Psoas muscle (tissue), 8 donors: ENCODE data around the gene PEX5L. TPM values are rescaled to one million over a fixed set of nuclear protein-coding genes. Genes with fewer than 3 reads are reported as not detected.

ENCODE experiments used
- ATAC-seq, 4 donors: fragments of 200-7000 bp; cut with Tn5 transposase; one replicate each; pipeline ENCODE4 v1.9.1; 2020; ENCODE audit warnings: moderate library complexity in 3 of 4, mild to moderate bottlenecking in 2 of 4
- DNase-seq, 2 donors: peaks; one replicate each; pipeline ENCODE4 v3.0.0-alpha.2; 2020
- H3K27ac ChIP-seq: fragments of 200-600 bp; one replicate; pipeline ENCODE4 v1.8.0; 2022
- H3K27me3 ChIP-seq, 3 donors: fragments of 200-600 bp in 1 of 3; one replicate each; pipeline versions ENCODE4 v1.6.1 to v1.8.0; 2013 to 2022; ENCODE audit warnings: low read length in 2 of 3, mild to moderate bottlenecking in 2 of 3, moderate library complexity in 1 of 3; ENCODE audit not compliant: insufficient read depth in 3 of 3
- H3K36me3 ChIP-seq, 2 donors: fragments of 200-600 bp in 1 of 2; one replicate each; pipeline versions ENCODE4 v1.6.1 to v1.8.0; 2013 to 2022; ENCODE audit warnings: low read depth in 1 of 2, mild to moderate bottlenecking in 1 of 2, moderate library complexity in 1 of 2; ENCODE audit not compliant: insufficient read depth in 1 of 2
- H3K4me1 ChIP-seq: fragments of 200-600 bp; one replicate; pipeline ENCODE4 v1.8.0; 2022
- H3K4me3 ChIP-seq: fragments of 200-600 bp; one replicate; pipeline ENCODE4 v1.8.0; 2022; ENCODE audit warnings: mild to moderate bottlenecking
- H3K9me3 ChIP-seq: fragments of 200-600 bp; one replicate; pipeline ENCODE4 v1.8.0; 2022
- whole genome bisulfite sequencing, 3 donors: extraction: QIAGEN DNeasy Blood & Tissue Kit; methylation state at CpG; one replicate each; pipeline versions ENCODE4 v1.1.6 to v1.1.7; 2013; 5-methylcytosine and 5-hydroxymethylcytosine counted together
- intact Hi-C, 2 donors: fragments of 100-400 bp; cut with DNase I; formaldehyde crosslinking; loops; one replicate each; pipeline versions ENCODE4 v1.11.0 to v1.14.2; 2022
- polyA plus RNA-seq, 3 donors: library from polyadenylated mRNA; stranded (reverse); fragments of 200-250 nt; gene quantifications; one replicate each; pipeline ENCODE4 v1.2.3, GENCODE V29; 2013
- total RNA-seq, 4 donors: library from RNA; stranded (reverse); fragmentation: NEBNext Ultra II Directional in 2 of 4; extraction: Animal tissue kit (Norgen Biotek cat#: 25700) in 2 of 4; gene quantifications; one replicate each; pipeline versions ENCODE4 v1.2.1 to v1.2.4, GENCODE V29; 2021 to 2023
- TF ChIP-seq, protein P1 (sequence below): fragments of 200-600 bp; IDR thresholded peaks from one replicate; pipeline ENCODE4 v1.8.0; 2022; ENCODE audit warnings: antibody characterized with exemption
- donor health status: healthy with polysubstance abuse.
- donor health status: DM: no; HTN: no; CAD: no; lungs with moderate emphysema.
- donor health status: Bipolar disorder and iron deficiency.
- donor health status: healthy.
- donor health status: DM: yes; HTN: yes; CAD: no.
- donor health status: DM: no; HTN: no; CAD: no.
- donor health status: DM: no; HTN: no; CAD: no.
- donor health status: DM: yes; HTN: yes; CAD: no.

The PEX5L gene
- total and polyA plus RNA-seq, 7 donors: 0.14 TPM; not detected in 6

DNA sequence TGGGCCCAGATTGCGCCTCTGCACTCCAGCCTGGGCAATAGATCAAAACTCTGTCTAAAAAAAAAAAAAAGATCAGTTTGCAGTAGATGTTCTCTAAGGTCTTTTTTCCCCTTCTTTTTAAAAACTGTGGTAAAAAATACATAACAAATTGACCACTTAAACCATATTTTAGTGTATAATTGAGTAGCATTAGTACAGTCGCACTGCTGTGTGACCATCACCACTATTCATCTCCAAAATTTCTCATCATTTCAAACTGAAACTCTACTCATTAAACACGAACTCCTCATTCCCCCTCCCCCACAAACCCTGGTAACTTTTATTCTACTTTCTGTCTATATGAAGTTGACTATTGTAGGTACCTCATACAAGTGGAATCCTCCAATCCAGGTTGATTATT is 160.3 kb downstream of the PEX5L start:
- no peak for DNase-seq
- Histone ChIP-seq H3K27ac (no peak overlapping the region), H3K27me3 (peaks cover 0 to 6% (median 0%) of the 10 kb centered on the region in 3 donors), H3K4me3 (no peak overlapping the region), H3K4me1 (no peaks in the 10 kb centered on the region), H3K36me3 (no peaks in the 10 kb centered on the region), H3K9me3 (no peaks in the 10 kb centered on the region)
- ATAC-seq: no peak
- intact Hi-C loops: no loop called here
- TF ChIP-seq, protein P1, sequence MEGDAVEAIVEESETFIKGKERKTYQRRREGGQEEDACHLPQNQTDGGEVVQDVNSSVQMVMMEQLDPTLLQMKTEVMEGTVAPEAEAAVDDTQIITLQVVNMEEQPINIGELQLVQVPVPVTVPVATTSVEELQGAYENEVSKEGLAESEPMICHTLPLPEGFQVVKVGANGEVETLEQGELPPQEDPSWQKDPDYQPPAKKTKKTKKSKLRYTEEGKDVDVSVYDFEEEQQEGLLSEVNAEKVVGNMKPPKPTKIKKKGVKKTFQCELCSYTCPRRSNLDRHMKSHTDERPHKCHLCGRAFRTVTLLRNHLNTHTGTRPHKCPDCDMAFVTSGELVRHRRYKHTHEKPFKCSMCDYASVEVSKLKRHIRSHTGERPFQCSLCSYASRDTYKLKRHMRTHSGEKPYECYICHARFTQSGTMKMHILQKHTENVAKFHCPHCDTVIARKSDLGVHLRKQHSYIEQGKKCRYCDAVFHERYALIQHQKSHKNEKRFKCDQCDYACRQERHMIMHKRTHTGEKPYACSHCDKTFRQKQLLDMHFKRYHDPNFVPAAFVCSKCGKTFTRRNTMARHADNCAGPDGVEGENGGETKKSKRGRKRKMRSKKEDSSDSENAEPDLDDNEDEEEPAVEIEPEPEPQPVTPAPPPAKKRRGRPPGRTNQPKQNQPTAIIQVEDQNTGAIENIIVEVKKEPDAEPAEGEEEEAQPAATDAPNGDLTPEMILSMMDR: no peak
- 74 to 80% (median 78%) methylated on average over 3 of the region's 3 CpGs for WGBS, 3 donors

- Histone ChIP-seq H3K36me3 (no peaks in the 10 kb centered on the region), H3K9me3 (no peaks in the 10 kb centered on the region), H3K27me3 (no peaks in the 10 kb centered on the region), H3K4me1 (no peaks in the 10 kb centered on the region), H3K27ac (no peak overlapping the region), H3K4me3 (no peak overlapping the region)
- ATAC-seq (no peak), DNase-seq (no peak)
- intact Hi-C loops: no loop called here
- TF ChIP-seq, protein P1: no peak
- 47 to 56% (median 55%) methylated on average over 5 of the region's 5 CpGs for whole genome bisulfite sequencing, 3 donors
Measured at GRCh38 chr3:179872842-179873241, 163.9 kb downstream of the PEX5L start.

DNA sequence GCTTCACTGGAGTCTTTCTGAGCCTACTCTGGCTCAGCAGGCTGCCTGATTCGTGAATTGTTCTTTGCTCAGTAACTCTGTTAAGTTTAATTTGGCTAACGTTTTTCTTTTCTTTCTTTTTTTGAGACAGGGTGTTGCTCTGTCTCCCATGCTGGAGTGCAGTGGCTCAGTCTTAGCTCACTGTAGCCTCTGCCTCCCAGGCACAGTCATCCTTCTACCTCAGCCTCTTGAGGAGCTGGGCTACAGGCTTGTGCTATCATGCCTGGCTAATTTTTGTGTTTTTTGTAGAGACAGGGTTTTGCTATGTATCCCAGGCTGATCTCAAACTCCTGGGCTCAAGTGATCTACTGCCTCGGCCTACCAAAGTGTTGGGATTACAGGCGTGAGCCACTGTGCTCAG is 165.0 kb downstream of the PEX5L start:
- H3K4me1 ChIP-seq: no peaks in the 10 kb centered on the region
- no peak overlapping the region for H3K27ac ChIP-seq
- DNase-seq (no peak), ATAC-seq (no peak)
- TF ChIP-seq, protein P1: no peak
- H3K36me3 ChIP-seq: no peaks in the 10 kb centered on the region
- no peaks in the 10 kb centered on the region for H3K27me3 ChIP-seq
- 70 to 83% (median 75%) methylated on average over 4 of the region's 4 CpGs for WGBS, 3 donors
- H3K4me3 ChIP-seq: no peak overlapping the region
- intact Hi-C loops: no loop called here
- H3K9me3 ChIP-seq: no peaks in the 10 kb centered on the region

- Histone ChIP-seq H3K36me3 (no peaks in the 10 kb centered on the region), H3K4me1 (no peaks in the 10 kb centered on the region), H3K9me3 (no peaks in the 10 kb centered on the region), H3K27ac (no peak overlapping the region), H3K27me3 (no peaks in the 10 kb centered on the region), H3K4me3 (no peak overlapping the region)
- DNase-seq (no peak), ATAC-seq (no peak)
- intact Hi-C loops: no loop called here
- TF ChIP-seq, protein P1: no peak
- 58 to 62% (median 61%) methylated on average over 5 of the region's 5 CpGs for WGBS, 3 donors
Measured at GRCh38 chr3:179868715-179869114, 168.0 kb downstream of the PEX5L start.

DNA sequence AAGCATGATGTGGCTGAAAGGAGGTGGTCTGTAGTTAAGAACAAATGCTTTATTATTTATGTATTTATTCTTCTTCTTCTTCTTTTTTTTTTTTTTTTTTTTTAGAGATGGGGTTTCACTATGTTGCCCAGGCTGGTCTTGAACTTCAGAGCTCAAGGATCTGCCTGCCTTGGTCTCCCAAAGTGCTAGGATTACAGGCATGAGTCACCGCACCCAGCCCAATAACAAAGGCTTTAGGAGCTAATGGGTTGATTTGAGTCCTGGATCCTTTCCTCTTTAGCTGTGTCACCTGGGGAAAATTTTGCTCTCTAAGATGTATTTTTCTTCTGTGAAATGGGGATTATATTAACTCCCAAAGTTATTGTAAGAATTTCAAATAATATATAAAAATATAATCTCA is 168.8 kb downstream of the PEX5L start:
- ATAC-seq (no peak), DNase-seq (no peak)
- H3K27ac ChIP-seq: no peak overlapping the region
- H3K4me3 ChIP-seq: no peak overlapping the region
- no peaks in the 10 kb centered on the region for H3K27me3 ChIP-seq
- 88 to 100% (median 96%) methylated on average over 1 of the region's 1 CpG for WGBS, 3 donors
- no peaks in the 10 kb centered on the region for H3K4me1 ChIP-seq
- TF ChIP-seq, protein P1: no peak
- no peaks in the 10 kb centered on the region for H3K36me3 ChIP-seq
- intact Hi-C loops: no loop called here
- no peaks in the 10 kb centered on the region for H3K9me3 ChIP-seq
